GM12878 (cell line): ENCODE data around the gene TAOK2. TPM values are rescaled to one million over a fixed set of nuclear protein-coding genes. Genes with fewer than 3 reads are reported as not detected.

Experiments
- ATAC-seq: fragments of 200-7000 bp; cut with Tn5 transposase; 3 replicates; pipeline ENCODE4 v1.9.1; 2020; ENCODE audit warnings: mild to moderate bottlenecking, moderate library complexity
- BruUV-seq: library from RNA; stranded (reverse); fragments of 400-500 nt; replicated peaks from 2 replicates; lab custom pipeline; 2021; lab: Mats Ljungman, UMichigan
- CTCF ChIA-PET: fragments of 300-600 bp; sonication (Branson Sonifier 250); formaldehyde crosslinking; extraction: SDS; loops from one replicate; lab custom pipeline; 2021; ENCODE audit warnings: inconsistent platforms; lab: Yijun Ruan, JAX
- POLR2A ChIA-PET: fragments of 350-600 bp; formaldehyde crosslinking; extraction: SDS; loops from one replicate; lab custom pipeline; 2021; ENCODE audit warnings: inconsistent platforms; lab: Charles Lee
- RAD21 ChIA-PET: fragments of 300-600 bp; sonication (Branson Sonifier 250); formaldehyde crosslinking; loops from one replicate; lab custom pipeline; 2023; ENCODE audit warnings: antibody characterized with exemption; ENCODE audit not compliant: unreplicated experiment; lab: Charles Lee
- SMC1A ChIA-PET: fragments of 300-600 bp; sonication (Branson Sonifier 250); formaldehyde crosslinking; loops from one replicate; lab custom pipeline; 2023; ENCODE audit not compliant: unreplicated experiment, uncharacterized antibody; lab: Charles Lee
- DNase-seq: peaks from one replicate; pipeline ENCODE4 v3.0.0-alpha.2; 2011; ENCODE audit warnings: low read depth, low spot score
- FAIRE-seq: peaks from 3 replicates; lab custom pipeline; 2011; peaks lifted over from hg19 to GRCh38; lab: Jason Lieb, UNC
- H2AFZ ChIP-seq: 2 replicates; pipeline ENCODE4 v1.6.0; 2011; ENCODE audit warnings: low read depth, low read length, control low read depth; ENCODE audit not compliant: control insufficient read depth
- H3K27ac ChIP-seq: 2 replicates; pipeline ENCODE4 v1.5.1; 2011; ENCODE audit warnings: control low read depth; ENCODE audit not compliant: control insufficient read depth, insufficient read depth
- H3K27me3 ChIP-seq, 2 experiments: replicated peaks in 1 of 2; 2 replicates each; pipeline versions ENCODE4 v1.6.0 to v1.6.1; 2011; ENCODE audit warnings: low read length in 1 of 2; ENCODE audit not compliant: control insufficient read depth in 2 of 2, insufficient read depth in 2 of 2
- H3K36me3 ChIP-seq, 2 experiments: 2 replicates each; pipeline ENCODE4 v1.5.1; 2011; ENCODE audit warnings: low read length in 1 of 2; ENCODE audit not compliant: control insufficient read depth in 2 of 2, insufficient read depth in 2 of 2
- H3K4me1 ChIP-seq: 2 replicates; pipeline ENCODE4 v1.6.1; 2011; ENCODE audit warnings: mild to moderate bottlenecking, low read length, moderate library complexity, mixed read lengths; ENCODE audit not compliant: control insufficient read depth, insufficient read depth
- H3K4me2 ChIP-seq: 2 replicates; pipeline ENCODE4 v1.6.0; 2011; ENCODE audit warnings: control low read depth; ENCODE audit not compliant: control insufficient read depth, insufficient read depth
- H3K4me3 ChIP-seq: fragments of 200-600 bp; sonication (generic); 2 replicates; pipeline ENCODE4 v1.5.1; 2016
- H3K79me2 ChIP-seq: 2 replicates; pipeline ENCODE4 v1.6.0; 2011; ENCODE audit warnings: low read length; ENCODE audit not compliant: control insufficient read depth, insufficient read depth
- H3K9ac ChIP-seq: 2 replicates; pipeline ENCODE4 v1.8.0; 2011; ENCODE audit warnings: low read length, control low read depth, mixed read lengths; ENCODE audit not compliant: control insufficient read depth, insufficient read depth
- H3K9me3 ChIP-seq: replicated peaks from 3 replicates; pipeline ENCODE4 v1.5.1; 2011; ENCODE audit warnings: mild to moderate bottlenecking, low read length; ENCODE audit not compliant: control insufficient read depth, insufficient read depth
- H4K20me1 ChIP-seq: 2 replicates; pipeline ENCODE4 v1.6.0; 2011; ENCODE audit not compliant: control insufficient read depth, insufficient read depth
- CTCF ChIP-seq, 3 experiments: IDR thresholded peaks in 2 of 3; conservative IDR thresholded peaks in 1 of 3; 2 replicates each; pipeline ENCODE4 v1.5.1; 2011; ENCODE audit warnings: low read depth in 3 of 3, low read length in 3 of 3, mild to moderate bottlenecking in 3 of 3, control low read depth in 2 of 3, moderate library complexity in 2 of 3, inconsistent platforms in 1 of 3, mixed read lengths in 1 of 3; ENCODE audit not compliant: control insufficient read depth in 2 of 3, insufficient read depth in 1 of 3; ENCODE audit errors: extremely low read depth in 1 of 3
- HDGF ChIP-seq: fragments of 450-650 bp; IDR thresholded peaks from 2 replicates; pipeline ENCODE4 v1.6.1; 2016; ENCODE audit warnings: antibody characterized with exemption
- RAD21 ChIP-seq: IDR thresholded peaks from 2 replicates; pipeline ENCODE4 v1.6.1; 2011; ENCODE audit warnings: mild to moderate bottlenecking, low read depth, low read length, moderate library complexity; ENCODE audit not compliant: insufficient read depth
- ZBTB33 ChIP-seq: fragments of 450-650 bp; IDR thresholded peaks from 2 replicates; pipeline ENCODE4 v1.6.1; 2017; ENCODE audit warnings: mild to moderate bottlenecking
- WGBS: methylation state at CpG from one replicate; pipeline ENCODE4 v1.1.6; 2016; ENCODE audit warnings: low lambda C conversion rate; ENCODE audit not compliant: insufficient replicate concordance, insufficient coverage; ENCODE audit errors: missing lambda C conversion rate; 5-methylcytosine and 5-hydroxymethylcytosine counted together
- in situ Hi-C: fragments of 300-500 bp; cut with MboI; formaldehyde crosslinking; loops from 9 replicates; pipeline ENCODE4 v1.14.3; 2018; ENCODE audit warnings: mixed read lengths
- intact Hi-C: fragments of 100-400 bp; cut with micrococcal nuclease; formaldehyde crosslinking; loops from one replicate; pipeline ENCODE4 v1.14.2; 2022; ENCODE audit not compliant: unreplicated experiment
- polyA plus RNA-seq, 11 experiments: library from polyadenylated mRNA; depleted of rRNA in 4 of 11; unstranded in 6 of 11; stranded (reverse) in 5 of 11; fragments of >200 nt; fragmentation: Nextera tagmentation in 4 of 11; fragmentation: Illumina TruSeq in 1 of 11; extraction: Ambion mirVana in 4 of 11; extraction: Trizol in 1 of 11; gene quantifications; 1 replicate in 1 of 11; 2 replicates in 10 of 11; pipeline versions ENCODE4 v1.2.1 to v1.2.3, GENCODE V29; 2011 to 2016; ENCODE audit warnings: inconsistent platforms in 2 of 11, missing spikeins in 2 of 11, low read depth in 1 of 11
- total RNA-seq, 4 experiments: library from RNA; depleted of rRNA in 3 of 4; stranded (reverse); fragments of >200 nt in 3 of 4; fragmentation: Illumina TruSeq in 1 of 4; extraction: Trizol in 1 of 4; gene quantifications; 2 replicates each; pipeline versions ENCODE4 v1.2.1 to v1.2.3, GENCODE V29; 2013 to 2021

Gene TAOK2
- total and polyA plus RNA-seq, 10 of the 15 experiments (the other 5 are each of a cell fraction or from before 2014, with no cell fraction given) = 0.14 to 40.2 (median 11.6) TPM

GRCh38 chr16:30041841-30042240 is 68.2 kb downstream of the TAOK2 start:
- TF ChIP-seq HDGF (no peak), ZBTB33 (peak; percentile 94), CTCF (IDR thresholded peaks at IDR 0.05 in 2 of 3, conservative IDR thresholded peaks at IDR 0.05 in 1 of 3; ENCODE audit: control insufficient read depth in 2 of 3, extremely low read depth in 1 of 3, insufficient read depth in 1 of 3, low read depth in 3 of 3, low read length in 3 of 3) (peak; percentile 6 to 29 (median 24); a peak in 3 of 6 replicates), RAD21 (peak; percentile 47)
- Histone ChIP-seq H3K79me2 (no peaks in the 10 kb centered on the region), H3K27ac (no peak overlapping the region), H2AFZ (no peak overlapping the region), H3K4me3 (no peak overlapping the region), H3K4me2 (no peak overlapping the region), H3K9me3 (no peaks in the 10 kb centered on the region), H3K27me3 (no peaks in the 10 kb centered on the region), H3K4me1 (no peaks in the 10 kb centered on the region), H3K9ac (no peak overlapping the region), H4K20me1 (no peaks in the 10 kb centered on the region), H3K36me3 (no peaks in the 10 kb centered on the region)
- ATAC-seq (no peak), FAIRE-seq (no peak), DNase-seq (no peak)
- CTCF ChIA-PET = interaction anchor here (0.9 to 4.5 kb wide), 4 partner anchors 9 to 50 kb away, joined by 3 to 24 read pairs (median 7); partner anchors contain the start of gene TBX6
- intact Hi-C loops (no loop called here), in situ Hi-C loops (no loop called here)
- SMC1A ChIA-PET = no interaction called here
- BruUV-seq = no TSS peak
- RAD21 ChIA-PET = no interaction called here
- WGBS = 27% methylated on average over 5 of the region's 5 CpGs
- POLR2A ChIA-PET = interaction anchor here (0.6 to 0.8 kb wide), 2 partner anchors 49 to 166 kb away, joined by 3 to 6 read pairs; no protein-coding TSS in a partner anchor

Other genes with a start within 250 kb of the TAOK2 start
Only the 7 nearest of the 27 such genes appear.
- 9.7 and 11.0 TPM in 2 replicates for gene KCTD13, start 47.6 kb upstream of the TAOK2 start, total RNA-seq (2014; rRNA removed)
- 7.2 and 8.5 TPM in 2 replicates for gene KCTD13, start 47.6 kb upstream of the TAOK2 start, total RNA-seq (2014; rRNA removed; fragmentation: Illumina TruSeq; extraction: Trizol)
- 20.8 and 29.2 TPM in 2 replicates for gene KCTD13, start 47.6 kb upstream of the TAOK2 start, total RNA-seq (2021)
- 11.4 and 16.8 TPM in 2 replicates for gene KCTD13, start 47.6 kb upstream of the TAOK2 start, polyA plus RNA-seq (2011; rRNA removed)
- 8.0 and 12.2 TPM in 2 replicates for gene KCTD13, start 47.6 kb upstream of the TAOK2 start, polyA plus RNA-seq (2014; fragmentation: Illumina TruSeq; extraction: Trizol)
- gene KCTD13, start 47.6 kb upstream of the TAOK2 start, polyA plus RNA-seq (2014; fragmentation: Nextera tagmentation; extraction: Ambion mirVana) = 1 to 10 TPM; 3.3 to 3.5 TPM
- gene KCTD13, start 47.6 kb upstream of the TAOK2 start, polyA plus RNA-seq (2014; rRNA removed) = 22.1 and 29.2 TPM in 2 replicates
- gene KCTD13, start 47.6 kb upstream of the TAOK2 start, polyA plus RNA-seq (2016; fragmentation: Nextera tagmentation; extraction: Ambion mirVana) = 10 to 100 TPM; 12.8 to 14.5 TPM
- 60.4 and 64.2 TPM in 2 replicates for gene TMEM219, start 11.8 kb upstream of the TAOK2 start, total RNA-seq (2014; rRNA removed)
- 38.5 and 40.4 TPM in 2 replicates for gene TMEM219, start 11.8 kb upstream of the TAOK2 start, total RNA-seq (2014; rRNA removed; fragmentation: Illumina TruSeq; extraction: Trizol)
- gene TMEM219, start 11.8 kb upstream of the TAOK2 start, total RNA-seq (2021) = 56.4 and 59.6 TPM in 2 replicates
- 34.2 and 52.7 TPM in 2 replicates for gene TMEM219, start 11.8 kb upstream of the TAOK2 start, polyA plus RNA-seq (2011; rRNA removed)
- 21.0 and 33.6 TPM in 2 replicates for gene TMEM219, start 11.8 kb upstream of the TAOK2 start, polyA plus RNA-seq (2014; fragmentation: Illumina TruSeq; extraction: Trizol)
- gene TMEM219, start 11.8 kb upstream of the TAOK2 start, polyA plus RNA-seq (2014; fragmentation: Nextera tagmentation; extraction: Ambion mirVana) = 10 to 100 TPM; 43.0 to 56.5 TPM
- gene TMEM219, start 11.8 kb upstream of the TAOK2 start, polyA plus RNA-seq (2014; rRNA removed) = 63.0 and 70.2 TPM in 2 replicates
- gene TMEM219, start 11.8 kb upstream of the TAOK2 start, polyA plus RNA-seq (2016; fragmentation: Nextera tagmentation; extraction: Ambion mirVana) = 10 to 100 TPM; 66.1 to 74.6 TPM
- 19.1 and 30.1 TPM in 2 replicates for gene HIRIP3, start 21.7 kb downstream of the TAOK2 start, total RNA-seq (2014; rRNA removed)
- gene HIRIP3, start 21.7 kb downstream of the TAOK2 start, total RNA-seq (2014; rRNA removed; fragmentation: Illumina TruSeq; extraction: Trizol) = 13.9 and 14.7 TPM in 2 replicates
- 26.1 and 26.5 TPM in 2 replicates for gene HIRIP3, start 21.7 kb downstream of the TAOK2 start, total RNA-seq (2021)
- 6.2 and 10.9 TPM in 2 replicates for gene HIRIP3, start 21.7 kb downstream of the TAOK2 start, polyA plus RNA-seq (2011; rRNA removed)
- gene HIRIP3, start 21.7 kb downstream of the TAOK2 start, polyA plus RNA-seq (2014; fragmentation: Illumina TruSeq; extraction: Trizol) = 14.8 and 21.2 TPM in 2 replicates
- gene HIRIP3, start 21.7 kb downstream of the TAOK2 start, polyA plus RNA-seq (2014; fragmentation: Nextera tagmentation; extraction: Ambion mirVana) = 1 to 10 TPM; 4.1 to 9.8 TPM
- 33.1 and 36.7 TPM in 2 replicates for gene HIRIP3, start 21.7 kb downstream of the TAOK2 start, polyA plus RNA-seq (2014; rRNA removed)
- 10 to 100 TPM; 40.5 to 43.5 TPM for gene HIRIP3, start 21.7 kb downstream of the TAOK2 start, polyA plus RNA-seq (2016; fragmentation: Nextera tagmentation; extraction: Ambion mirVana)
- 48.3 and 58.9 TPM in 2 replicates for gene INO80E, start 22.4 kb downstream of the TAOK2 start, total RNA-seq (2014; rRNA removed)
- 27.0 and 31.0 TPM in 2 replicates for gene INO80E, start 22.4 kb downstream of the TAOK2 start, total RNA-seq (2014; rRNA removed; fragmentation: Illumina TruSeq; extraction: Trizol)
- 73.3 and 74.0 TPM in 2 replicates for gene INO80E, start 22.4 kb downstream of the TAOK2 start, total RNA-seq (2021)
- 14.3 and 17.9 TPM in 2 replicates for gene INO80E, start 22.4 kb downstream of the TAOK2 start, polyA plus RNA-seq (2011; rRNA removed)
- 41.3 and 67.7 TPM in 2 replicates for gene INO80E, start 22.4 kb downstream of the TAOK2 start, polyA plus RNA-seq (2014; fragmentation: Illumina TruSeq; extraction: Trizol)
- gene INO80E, start 22.4 kb downstream of the TAOK2 start, polyA plus RNA-seq (2014; fragmentation: Nextera tagmentation; extraction: Ambion mirVana) = under 1 TPM; 0.39 to 0.90 TPM
- 58.1 and 72.7 TPM in 2 replicates for gene INO80E, start 22.4 kb downstream of the TAOK2 start, polyA plus RNA-seq (2014; rRNA removed)
- 10 to 100 TPM; 29.5 to 35.0 TPM for gene INO80E, start 22.4 kb downstream of the TAOK2 start, polyA plus RNA-seq (2016; fragmentation: Nextera tagmentation; extraction: Ambion mirVana)
- 0.17 TPM in 1 of 2 replicates, not detected in the other for gene DOC2A, start 37.2 kb downstream of the TAOK2 start, total RNA-seq (2014; rRNA removed)
- gene DOC2A, start 37.2 kb downstream of the TAOK2 start, total RNA-seq (2014; rRNA removed; fragmentation: Illumina TruSeq; extraction: Trizol) = not detected in 2 replicates
- gene DOC2A, start 37.2 kb downstream of the TAOK2 start, total RNA-seq (2021) = 0.11 TPM in 1 of 2 replicates, not detected in the other
- gene DOC2A, start 37.2 kb downstream of the TAOK2 start, polyA plus RNA-seq (2011; rRNA removed) = 0.06 and 0.15 TPM in 2 replicates
- gene DOC2A, start 37.2 kb downstream of the TAOK2 start, polyA plus RNA-seq (2014; fragmentation: Illumina TruSeq; extraction: Trizol) = 0.06 TPM in 1 of 2 replicates, not detected in the other
- not detected for gene DOC2A, start 37.2 kb downstream of the TAOK2 start, polyA plus RNA-seq (2014; fragmentation: Nextera tagmentation; extraction: Ambion mirVana)
- gene DOC2A, start 37.2 kb downstream of the TAOK2 start, polyA plus RNA-seq (2014; rRNA removed) = 0.09 TPM in 2 replicates
- gene DOC2A, start 37.2 kb downstream of the TAOK2 start, polyA plus RNA-seq (2016; fragmentation: Nextera tagmentation; extraction: Ambion mirVana) = not detected
- gene C16orf92, start 49.3 kb downstream of the TAOK2 start, total RNA-seq (2014; rRNA removed) = not detected in 2 replicates
- not detected in 2 replicates for gene C16orf92, start 49.3 kb downstream of the TAOK2 start, total RNA-seq (2014; rRNA removed; fragmentation: Illumina TruSeq; extraction: Trizol)
- not detected in 2 replicates for gene C16orf92, start 49.3 kb downstream of the TAOK2 start, total RNA-seq (2021)
- gene C16orf92, start 49.3 kb downstream of the TAOK2 start, polyA plus RNA-seq (2011; rRNA removed) = not detected in 2 replicates
- gene C16orf92, start 49.3 kb downstream of the TAOK2 start, polyA plus RNA-seq (2014; fragmentation: Illumina TruSeq; extraction: Trizol) = not detected in 2 replicates
- gene C16orf92, start 49.3 kb downstream of the TAOK2 start, polyA plus RNA-seq (2014; fragmentation: Nextera tagmentation; extraction: Ambion mirVana) = not detected
- not detected in 2 replicates for gene C16orf92, start 49.3 kb downstream of the TAOK2 start, polyA plus RNA-seq (2014; rRNA removed)
- not detected for gene C16orf92, start 49.3 kb downstream of the TAOK2 start, polyA plus RNA-seq (2016; fragmentation: Nextera tagmentation; extraction: Ambion mirVana)
- 0.22 TPM in 1 of 2 replicates, not detected in the other for gene TLCD3B, start 57.4 kb downstream of the TAOK2 start, total RNA-seq (2014; rRNA removed)
- 0.13 TPM in 1 of 2 replicates, not detected in the other for gene TLCD3B, start 57.4 kb downstream of the TAOK2 start, total RNA-seq (2014; rRNA removed; fragmentation: Illumina TruSeq; extraction: Trizol)
- 0.29 and 0.51 TPM in 2 replicates for gene TLCD3B, start 57.4 kb downstream of the TAOK2 start, total RNA-seq (2021)
- 0.08 and 0.12 TPM in 2 replicates for gene TLCD3B, start 57.4 kb downstream of the TAOK2 start, polyA plus RNA-seq (2011; rRNA removed)
- 0.35 TPM in 1 of 2 replicates, not detected in the other for gene TLCD3B, start 57.4 kb downstream of the TAOK2 start, polyA plus RNA-seq (2014; fragmentation: Illumina TruSeq; extraction: Trizol)
- under 1 TPM in 1 of 2 experiments, not detected in 1; 0.05 TPM for gene TLCD3B, start 57.4 kb downstream of the TAOK2 start, polyA plus RNA-seq (2014; fragmentation: Nextera tagmentation; extraction: Ambion mirVana)
- 0.22 and 0.28 TPM in 2 replicates for gene TLCD3B, start 57.4 kb downstream of the TAOK2 start, polyA plus RNA-seq (2014; rRNA removed)
- not detected for gene TLCD3B, start 57.4 kb downstream of the TAOK2 start, polyA plus RNA-seq (2016; fragmentation: Nextera tagmentation; extraction: Ambion mirVana)